GM12878 (cell line): Measurements from ENCODE around the gene SLC9A7. TPM values are rescaled to one million over a fixed set of nuclear protein-coding genes. Genes with fewer than 3 reads are reported as not detected.
A peak's percentile ranks its signal among the peaks of the same experiment; 100 is the strongest.

Source experiments
- ATF7 ChIP-seq: fragments of 450-650 bp; IDR thresholded peaks from 2 replicates; pipeline ENCODE4 v1.6.1; 2016; ENCODE audit warnings: low read depth, mild to moderate bottlenecking
- CEBPB ChIP-seq, 2 experiments: fragments of 150-350 bp in 1 of 2; IDR thresholded peaks; 2 replicates each; pipeline ENCODE4 v1.6.1; 2012 to 2014; ENCODE audit warnings: low read depth in 2 of 2, low read length in 2 of 2, borderline replicate concordance in 1 of 2, inconsistent platforms in 1 of 2
- CHD1 ChIP-seq: IDR thresholded peaks from 2 replicates; pipeline ENCODE4 v1.6.1; 2012; ENCODE audit warnings: low read depth, low read length, improper control_type of control experiment
- EED ChIP-seq: sonication (generic); IDR thresholded peaks from 2 replicates; pipeline ENCODE4 v1.6.1; 2016; ENCODE audit warnings: antibody characterized with exemption, low read depth
- HDAC2 ChIP-seq: fragments of 200-600 bp; sonication (generic); IDR thresholded peaks from 2 replicates; pipeline ENCODE4 v1.6.1; 2017
- JUNB ChIP-seq: IDR thresholded peaks from 2 replicates; pipeline ENCODE4 v1.6.1; 2016; ENCODE audit warnings: antibody characterized with exemption, mild to moderate bottlenecking
- MYC ChIP-seq: IDR thresholded peaks from 2 replicates; pipeline ENCODE4 v1.6.1; 2011; ENCODE audit warnings: mild to moderate bottlenecking, low read length, moderate library complexity, inconsistent platforms; ENCODE audit not compliant: insufficient read depth, insufficient replicate concordance, insufficient read length, severe bottlenecking
- PAX5 ChIP-seq: IDR thresholded peaks from 2 replicates; pipeline ENCODE4 v1.6.1; 2011; ENCODE audit warnings: low read depth, low read length, borderline replicate concordance
- PML ChIP-seq: IDR thresholded peaks from 2 replicates; pipeline ENCODE4 v1.6.1; 2012; ENCODE audit warnings: low read length, inconsistent platforms
- POU2F2 ChIP-seq: IDR thresholded peaks from 3 replicates; pipeline ENCODE4 v1.6.1; 2011; ENCODE audit warnings: low read depth, mild to moderate bottlenecking, low read length, borderline replicate concordance
- RELA ChIP-seq: fragments of 450-650 bp; IDR thresholded peaks from 2 replicates; pipeline ENCODE4 v1.8.0; 2014; ENCODE audit warnings: borderline replicate concordance; ENCODE audit not compliant: partially characterized antibody
- SIN3A ChIP-seq: IDR thresholded peaks from 2 replicates; pipeline ENCODE4 v1.6.1; 2012; ENCODE audit warnings: low read depth, low read length, improper control_type of control experiment
- SREBF1 ChIP-seq: IDR thresholded peaks from 2 replicates; pipeline ENCODE4 v1.6.1; 2012; ENCODE audit warnings: mild to moderate bottlenecking, low read length
- TCF12 ChIP-seq: IDR thresholded peaks from 2 replicates; pipeline ENCODE4 v1.6.1; 2011; ENCODE audit warnings: low read depth, mild to moderate bottlenecking, low read length
- ZBED1 ChIP-seq: IDR thresholded peaks from 2 replicates; pipeline ENCODE4 v1.6.1; 2016; ENCODE audit warnings: borderline replicate concordance
- polyA plus RNA-seq, 11 experiments: library from polyadenylated mRNA; depleted of rRNA in 4 of 11; unstranded in 6 of 11; stranded (reverse) in 5 of 11; fragments of >200 nt; fragmentation: Nextera tagmentation in 4 of 11; fragmentation: Illumina TruSeq in 1 of 11; extraction: Ambion mirVana in 4 of 11; extraction: Trizol in 1 of 11; gene quantifications; 1 replicate in 1 of 11; 2 replicates in 10 of 11; pipeline versions ENCODE4 v1.2.1 to v1.2.3, GENCODE V29; 2011 to 2016; ENCODE audit warnings: inconsistent platforms in 2 of 11, missing spikeins in 2 of 11, low read depth in 1 of 11
- total RNA-seq, 4 experiments: library from RNA; depleted of rRNA in 3 of 4; stranded (reverse); fragments of >200 nt in 3 of 4; fragmentation: Illumina TruSeq in 1 of 4; extraction: Trizol in 1 of 4; gene quantifications; 2 replicates each; pipeline versions ENCODE4 v1.2.1 to v1.2.3, GENCODE V29; 2013 to 2021
- TF ChIP-seq, protein P1 (sequence below): IDR thresholded peaks from 2 replicates; pipeline ENCODE4 v1.6.1; 2012; ENCODE audit warnings: mild to moderate bottlenecking, low read depth, low read length
- TF ChIP-seq, protein P2 (sequence below): fragments of 450-650 bp; IDR thresholded peaks from 2 replicates; pipeline ENCODE4 v1.6.1; 2014; ENCODE audit warnings: mild to moderate bottlenecking
- TF ChIP-seq, protein P3 (sequence below): fragments of 450-650 bp; IDR thresholded peaks from 2 replicates; pipeline ENCODE4 v1.6.1; 2016; ENCODE audit warnings: mild to moderate bottlenecking
- TF ChIP-seq, protein P4 (sequence below): fragments of 450-650 bp; IDR thresholded peaks from 2 replicates; pipeline ENCODE4 v1.6.1; 2017; ENCODE audit warnings: low read depth, mild to moderate bottlenecking, moderate library complexity
- TF ChIP-seq, protein P5 (sequence below): IDR thresholded peaks from 2 replicates; pipeline ENCODE4 v1.6.1; 2012; ENCODE audit warnings: improper control_type of control experiment, low read depth, low read length; ENCODE audit not compliant: insufficient replicate concordance

The SLC9A7 gene
- total and polyA plus RNA-seq, 10 of the 15 experiments (the other 5 are each of a cell fraction or from before 2014, with no cell fraction given) = 5.0 to 62.8 (median 30.5) TPM

DNA sequence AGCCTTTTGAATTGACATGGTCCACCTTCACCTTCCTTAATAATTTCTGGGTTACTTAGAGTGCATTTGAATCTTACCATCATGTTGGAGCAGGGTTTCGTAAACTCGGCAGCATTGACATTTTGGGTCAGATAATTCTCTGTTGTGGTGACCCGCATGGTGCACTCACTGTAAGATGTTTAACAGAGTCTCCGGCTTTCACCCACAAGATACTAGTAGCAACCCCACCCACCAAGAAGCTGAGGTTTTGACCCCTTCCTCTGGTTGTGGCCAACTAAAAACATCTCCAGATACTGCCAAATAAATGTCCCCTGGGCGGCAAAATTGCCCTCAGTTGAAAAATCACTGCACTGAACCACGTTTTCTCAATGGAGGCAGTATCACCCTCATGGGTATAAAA is 122.7 kb downstream of the SLC9A7 start (continued):
- TF ChIP-seq, protein P1, sequence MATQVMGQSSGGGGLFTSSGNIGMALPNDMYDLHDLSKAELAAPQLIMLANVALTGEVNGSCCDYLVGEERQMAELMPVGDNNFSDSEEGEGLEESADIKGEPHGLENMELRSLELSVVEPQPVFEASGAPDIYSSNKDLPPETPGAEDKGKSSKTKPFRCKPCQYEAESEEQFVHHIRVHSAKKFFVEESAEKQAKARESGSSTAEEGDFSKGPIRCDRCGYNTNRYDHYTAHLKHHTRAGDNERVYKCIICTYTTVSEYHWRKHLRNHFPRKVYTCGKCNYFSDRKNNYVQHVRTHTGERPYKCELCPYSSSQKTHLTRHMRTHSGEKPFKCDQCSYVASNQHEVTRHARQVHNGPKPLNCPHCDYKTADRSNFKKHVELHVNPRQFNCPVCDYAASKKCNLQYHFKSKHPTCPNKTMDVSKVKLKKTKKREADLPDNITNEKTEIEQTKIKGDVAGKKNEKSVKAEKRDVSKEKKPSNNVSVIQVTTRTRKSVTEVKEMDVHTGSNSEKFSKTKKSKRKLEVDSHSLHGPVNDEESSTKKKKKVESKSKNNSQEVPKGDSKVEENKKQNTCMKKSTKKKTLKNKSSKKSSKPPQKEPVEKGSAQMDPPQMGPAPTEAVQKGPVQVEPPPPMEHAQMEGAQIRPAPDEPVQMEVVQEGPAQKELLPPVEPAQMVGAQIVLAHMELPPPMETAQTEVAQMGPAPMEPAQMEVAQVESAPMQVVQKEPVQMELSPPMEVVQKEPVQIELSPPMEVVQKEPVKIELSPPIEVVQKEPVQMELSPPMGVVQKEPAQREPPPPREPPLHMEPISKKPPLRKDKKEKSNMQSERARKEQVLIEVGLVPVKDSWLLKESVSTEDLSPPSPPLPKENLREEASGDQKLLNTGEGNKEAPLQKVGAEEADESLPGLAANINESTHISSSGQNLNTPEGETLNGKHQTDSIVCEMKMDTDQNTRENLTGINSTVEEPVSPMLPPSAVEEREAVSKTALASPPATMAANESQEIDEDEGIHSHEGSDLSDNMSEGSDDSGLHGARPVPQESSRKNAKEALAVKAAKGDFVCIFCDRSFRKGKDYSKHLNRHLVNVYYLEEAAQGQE = no peak
- no peak for TF ChIP-seq ATF7
- no peak for TF ChIP-seq CEBPB (IDR thresholded peaks at IDR 0.05; ENCODE audit: borderline replicate concordance in 1 of 2, low read depth in 2 of 2, low read length in 2 of 2)
- TF ChIP-seq, protein P2, sequence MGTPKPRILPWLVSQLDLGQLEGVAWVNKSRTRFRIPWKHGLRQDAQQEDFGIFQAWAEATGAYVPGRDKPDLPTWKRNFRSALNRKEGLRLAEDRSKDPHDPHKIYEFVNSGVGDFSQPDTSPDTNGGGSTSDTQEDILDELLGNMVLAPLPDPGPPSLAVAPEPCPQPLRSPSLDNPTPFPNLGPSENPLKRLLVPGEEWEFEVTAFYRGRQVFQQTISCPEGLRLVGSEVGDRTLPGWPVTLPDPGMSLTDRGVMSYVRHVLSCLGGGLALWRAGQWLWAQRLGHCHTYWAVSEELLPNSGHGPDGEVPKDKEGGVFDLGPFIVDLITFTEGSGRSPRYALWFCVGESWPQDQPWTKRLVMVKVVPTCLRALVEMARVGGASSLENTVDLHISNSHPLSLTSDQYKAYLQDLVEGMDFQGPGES = no peak
- no peak for TF ChIP-seq ZBED1
- no peak for TF ChIP-seq SIN3A
- TF ChIP-seq PML = no peak
- no peak for TF ChIP-seq SREBF1
- TF ChIP-seq POU2F2 = no peak
- TF ChIP-seq EED = no peak
- TF ChIP-seq, protein P3, sequence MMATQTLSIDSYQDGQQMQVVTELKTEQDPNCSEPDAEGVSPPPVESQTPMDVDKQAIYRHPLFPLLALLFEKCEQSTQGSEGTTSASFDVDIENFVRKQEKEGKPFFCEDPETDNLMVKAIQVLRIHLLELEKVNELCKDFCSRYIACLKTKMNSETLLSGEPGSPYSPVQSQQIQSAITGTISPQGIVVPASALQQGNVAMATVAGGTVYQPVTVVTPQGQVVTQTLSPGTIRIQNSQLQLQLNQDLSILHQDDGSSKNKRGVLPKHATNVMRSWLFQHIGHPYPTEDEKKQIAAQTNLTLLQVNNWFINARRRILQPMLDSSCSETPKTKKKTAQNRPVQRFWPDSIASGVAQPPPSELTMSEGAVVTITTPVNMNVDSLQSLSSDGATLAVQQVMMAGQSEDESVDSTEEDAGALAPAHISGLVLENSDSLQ = no peak
- no peak for TF ChIP-seq RELA
- TF ChIP-seq CHD1 = no peak
- TF ChIP-seq PAX5 = 0 out of 2 replicates have a peak, but pooled peaks have one; percentile 28
- TF ChIP-seq HDAC2 = no peak
- TF ChIP-seq JUNB = peak; percentile 17; the same call in 1 of the 2 replicates
- no peak for TF ChIP-seq TCF12
- TF ChIP-seq MYC = no peak
- TF ChIP-seq, protein P4, sequence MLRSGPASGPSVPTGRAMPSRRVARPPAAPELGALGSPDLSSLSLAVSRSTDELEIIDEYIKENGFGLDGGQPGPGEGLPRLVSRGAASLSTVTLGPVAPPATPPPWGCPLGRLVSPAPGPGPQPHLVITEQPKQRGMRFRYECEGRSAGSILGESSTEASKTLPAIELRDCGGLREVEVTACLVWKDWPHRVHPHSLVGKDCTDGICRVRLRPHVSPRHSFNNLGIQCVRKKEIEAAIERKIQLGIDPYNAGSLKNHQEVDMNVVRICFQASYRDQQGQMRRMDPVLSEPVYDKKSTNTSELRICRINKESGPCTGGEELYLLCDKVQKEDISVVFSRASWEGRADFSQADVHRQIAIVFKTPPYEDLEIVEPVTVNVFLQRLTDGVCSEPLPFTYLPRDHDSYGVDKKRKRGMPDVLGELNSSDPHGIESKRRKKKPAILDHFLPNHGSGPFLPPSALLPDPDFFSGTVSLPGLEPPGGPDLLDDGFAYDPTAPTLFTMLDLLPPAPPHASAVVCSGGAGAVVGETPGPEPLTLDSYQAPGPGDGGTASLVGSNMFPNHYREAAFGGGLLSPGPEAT = peak; percentile 18; the same call in 1 of the 2 replicates
- TF ChIP-seq, protein P5, sequence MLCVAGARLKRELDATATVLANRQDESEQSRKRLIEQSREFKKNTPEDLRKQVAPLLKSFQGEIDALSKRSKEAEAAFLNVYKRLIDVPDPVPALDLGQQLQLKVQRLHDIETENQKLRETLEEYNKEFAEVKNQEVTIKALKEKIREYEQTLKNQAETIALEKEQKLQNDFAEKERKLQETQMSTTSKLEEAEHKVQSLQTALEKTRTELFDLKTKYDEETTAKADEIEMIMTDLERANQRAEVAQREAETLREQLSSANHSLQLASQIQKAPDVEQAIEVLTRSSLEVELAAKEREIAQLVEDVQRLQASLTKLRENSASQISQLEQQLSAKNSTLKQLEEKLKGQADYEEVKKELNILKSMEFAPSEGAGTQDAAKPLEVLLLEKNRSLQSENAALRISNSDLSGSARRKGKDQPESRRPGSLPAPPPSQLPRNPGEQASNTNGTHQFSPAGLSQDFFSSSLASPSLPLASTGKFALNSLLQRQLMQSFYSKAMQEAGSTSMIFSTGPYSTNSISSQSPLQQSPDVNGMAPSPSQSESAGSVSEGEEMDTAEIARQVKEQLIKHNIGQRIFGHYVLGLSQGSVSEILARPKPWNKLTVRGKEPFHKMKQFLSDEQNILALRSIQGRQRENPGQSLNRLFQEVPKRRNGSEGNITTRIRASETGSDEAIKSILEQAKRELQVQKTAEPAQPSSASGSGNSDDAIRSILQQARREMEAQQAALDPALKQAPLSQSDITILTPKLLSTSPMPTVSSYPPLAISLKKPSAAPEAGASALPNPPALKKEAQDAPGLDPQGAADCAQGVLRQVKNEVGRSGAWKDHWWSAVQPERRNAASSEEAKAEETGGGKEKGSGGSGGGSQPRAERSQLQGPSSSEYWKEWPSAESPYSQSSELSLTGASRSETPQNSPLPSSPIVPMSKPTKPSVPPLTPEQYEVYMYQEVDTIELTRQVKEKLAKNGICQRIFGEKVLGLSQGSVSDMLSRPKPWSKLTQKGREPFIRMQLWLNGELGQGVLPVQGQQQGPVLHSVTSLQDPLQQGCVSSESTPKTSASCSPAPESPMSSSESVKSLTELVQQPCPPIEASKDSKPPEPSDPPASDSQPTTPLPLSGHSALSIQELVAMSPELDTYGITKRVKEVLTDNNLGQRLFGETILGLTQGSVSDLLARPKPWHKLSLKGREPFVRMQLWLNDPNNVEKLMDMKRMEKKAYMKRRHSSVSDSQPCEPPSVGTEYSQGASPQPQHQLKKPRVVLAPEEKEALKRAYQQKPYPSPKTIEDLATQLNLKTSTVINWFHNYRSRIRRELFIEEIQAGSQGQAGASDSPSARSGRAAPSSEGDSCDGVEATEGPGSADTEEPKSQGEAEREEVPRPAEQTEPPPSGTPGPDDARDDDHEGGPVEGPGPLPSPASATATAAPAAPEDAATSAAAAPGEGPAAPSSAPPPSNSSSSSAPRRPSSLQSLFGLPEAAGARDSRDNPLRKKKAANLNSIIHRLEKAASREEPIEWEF = no peak
